Upper lobe of left lung (tissue), 4 donors: ENCODE data around the gene PEX12.
A peak's percentile ranks its signal among the peaks of the same experiment; 100 is the strongest.

Experiments
- EP300 ChIP-seq, 4 donors: sonication (generic); formaldehyde crosslinking; IDR thresholded peaks; one replicate each; pipeline ENCODE4 v1.5.1; 2017; ENCODE audit warnings: antibody characterized with exemption in 4 of 4, control low read depth in 2 of 4
- POLR2A ChIP-seq, 4 donors: fragments of 450-650 bp; IDR thresholded peaks; one replicate each; pipeline ENCODE4 v1.5.1; 2016 to 2017; ENCODE audit warnings: antibody characterized with exemption in 4 of 4, mild to moderate bottlenecking in 2 of 4
- TF ChIP-seq, protein P1 (sequence below), 6 experiments: fragments of 450-650 bp in 4 of 6; fragments of 200-600 bp in 2 of 6; sonication (generic) in 2 of 6; IDR thresholded peaks; one replicate each; pipeline ENCODE4 v1.5.1; 2016 to 2019; ENCODE audit warnings: antibody characterized with exemption in 6 of 6

DNA sequence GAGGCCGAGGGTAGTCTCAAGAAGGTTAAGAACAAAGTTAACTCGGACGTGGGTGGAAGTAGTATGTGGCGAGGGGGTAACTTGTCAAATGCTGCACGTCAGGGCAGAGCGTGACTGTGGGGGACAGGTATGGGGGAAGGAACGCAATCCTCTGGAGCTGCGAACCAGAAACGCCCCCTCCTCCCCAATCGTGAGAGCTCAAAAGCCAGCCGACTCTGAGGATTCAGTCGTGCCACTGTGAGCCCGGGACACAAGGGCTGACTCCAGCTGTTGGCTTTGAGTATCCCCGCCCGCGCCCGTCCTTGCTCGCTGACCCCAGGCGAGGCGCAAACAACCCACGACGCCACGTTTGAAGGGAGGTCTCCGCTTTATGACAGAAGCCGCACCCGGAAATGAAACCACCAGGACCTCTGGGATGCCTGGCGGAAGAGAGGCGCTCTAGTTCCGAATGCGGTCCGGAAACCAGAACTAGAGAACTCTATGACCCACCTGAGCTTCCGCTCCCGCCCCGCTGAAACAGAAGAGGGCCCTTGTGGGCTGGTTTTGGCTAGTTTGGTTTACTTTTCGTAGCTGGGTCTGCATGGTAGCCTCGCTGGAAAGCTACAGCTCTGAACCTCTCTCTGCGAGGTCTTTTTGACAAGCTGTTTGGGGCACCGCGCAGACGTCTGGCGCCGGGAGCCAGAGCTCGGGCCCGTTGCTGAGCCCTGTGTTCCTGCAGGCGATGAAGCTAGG is at the start of gene PEX12:
- TF ChIP-seq, protein P1, sequence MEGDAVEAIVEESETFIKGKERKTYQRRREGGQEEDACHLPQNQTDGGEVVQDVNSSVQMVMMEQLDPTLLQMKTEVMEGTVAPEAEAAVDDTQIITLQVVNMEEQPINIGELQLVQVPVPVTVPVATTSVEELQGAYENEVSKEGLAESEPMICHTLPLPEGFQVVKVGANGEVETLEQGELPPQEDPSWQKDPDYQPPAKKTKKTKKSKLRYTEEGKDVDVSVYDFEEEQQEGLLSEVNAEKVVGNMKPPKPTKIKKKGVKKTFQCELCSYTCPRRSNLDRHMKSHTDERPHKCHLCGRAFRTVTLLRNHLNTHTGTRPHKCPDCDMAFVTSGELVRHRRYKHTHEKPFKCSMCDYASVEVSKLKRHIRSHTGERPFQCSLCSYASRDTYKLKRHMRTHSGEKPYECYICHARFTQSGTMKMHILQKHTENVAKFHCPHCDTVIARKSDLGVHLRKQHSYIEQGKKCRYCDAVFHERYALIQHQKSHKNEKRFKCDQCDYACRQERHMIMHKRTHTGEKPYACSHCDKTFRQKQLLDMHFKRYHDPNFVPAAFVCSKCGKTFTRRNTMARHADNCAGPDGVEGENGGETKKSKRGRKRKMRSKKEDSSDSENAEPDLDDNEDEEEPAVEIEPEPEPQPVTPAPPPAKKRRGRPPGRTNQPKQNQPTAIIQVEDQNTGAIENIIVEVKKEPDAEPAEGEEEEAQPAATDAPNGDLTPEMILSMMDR (IDR thresholded peaks at IDR 0.05): no peak
- peak in 3 of 4 donors; percentile 75 to 85 (median 76) for TF ChIP-seq POLR2A (IDR thresholded peaks at IDR 0.05)
- TF ChIP-seq EP300 (IDR thresholded peaks at IDR 0.05): no peak
